Muscle of back (tissue), 11 donors: Measurements from ENCODE around the gene DHCR7. TPM values are rescaled to one million over a fixed set of nuclear protein-coding genes. Genes with fewer than 3 reads are reported as not detected.

Experiments used
- DNase-seq, 3 donors: peaks; one replicate each; pipeline versions ENCODE4 v3.0.0 to v3.0.0-alpha.2; 2013
- polyA plus RNA-seq, 10 donors: library from polyadenylated mRNA; unstranded; fragments of 120-200 nt; gene quantifications; one replicate each; pipeline ENCODE4 v1.2.1, GENCODE V29; 2013; ENCODE audit not compliant: insufficient read length in 10 of 10

The DHCR7 gene
- polyA plus RNA-seq, 10 donors, result 9.3 to 19.6 (median 13.4) TPM

- DNase-seq, result no peak
These were observed 26.7 kb downstream of the DHCR7 start for GRCh38 chr11:71421392-71421950.

- peak; percentile 9 to 30 (median 13) for DNase-seq
These were observed 27.5 kb downstream of the DHCR7 start for GRCh38 chr11:71420455-71421241.

- DNase-seq, result peak; percentile 27 to 62 (median 43)
These were observed 29.6 kb downstream of the DHCR7 start for GRCh38 chr11:71418643-71419042.

- DNase-seq, result no peak
These were observed 33.5 kb downstream of the DHCR7 start for GRCh38 chr11:71414645-71415044.

GRCh38 chr11:71410363-71410966 is 37.7 kb downstream of the DHCR7 start:
- DNase-seq, result no peak

- DNase-seq, result no peak
These were observed 39.4 kb downstream of the DHCR7 start for GRCh38 chr11:71408826-71409225.

- no peak for DNase-seq
These were observed 40.8 kb downstream of the DHCR7 start for GRCh38 chr11:71407356-71407755.

GRCh38 chr11:71406681-71407080 is 41.5 kb downstream of the DHCR7 start:
- no peak for DNase-seq

- no peak for DNase-seq
These were observed 44.0 kb downstream of the DHCR7 start for GRCh38 chr11:71404209-71404608.

GRCh38 chr11:71402878-71403277 is 45.3 kb downstream of the DHCR7 start:
- DNase-seq, result no peak

GRCh38 chr11:71400216-71400615 is 48.0 kb downstream of the DHCR7 start:
- no peak for DNase-seq

- no peak for DNase-seq
These were observed 48.9 kb downstream of the DHCR7 start for GRCh38 chr11:71399341-71399740.

- DNase-seq, result no peak
These were observed 50.2 kb downstream of the DHCR7 start for GRCh38 chr11:71397961-71398360.

- DNase-seq, result no peak
These were observed 50.8 kb downstream of the DHCR7 start for GRCh38 chr11:71397331-71397860.

- DNase-seq, result no peak
These were observed 51.6 kb downstream of the DHCR7 start for GRCh38 chr11:71396548-71397123.

GRCh38 chr11:71395774-71396173 is 52.4 kb downstream of the DHCR7 start:
- no peak for DNase-seq

GRCh38 chr11:71395263-71395560 is 53.0 kb downstream of the DHCR7 start:
- no peak for DNase-seq

- no peak for DNase-seq
These were observed 54.9 kb downstream of the DHCR7 start for GRCh38 chr11:71393283-71393682.

- peak; percentile 51 to 76 (median 52) for DNase-seq
These were observed 56.4 kb downstream of the DHCR7 start for GRCh38 chr11:71391796-71392195.

GRCh38 chr11:71391352-71391751 is 56.8 kb downstream of the DHCR7 start:
- DNase-seq, result no peak

GRCh38 chr11:71388637-71389235 is 59.5 kb downstream of the DHCR7 start:
- no peak for DNase-seq
